GM23248 (cell line): ENCODE results near the gene NINL.

ENCODE experiments used
- EZH2 ChIP-seq: fragments of 200-600 bp; sonication (generic); IDR thresholded peaks from 2 replicates; pipeline ENCODE4 v1.6.1; 2018; ENCODE audit warnings: antibody characterized with exemption, mild to moderate bottlenecking; ENCODE audit not compliant: insufficient read depth, poor library complexity, severe bottlenecking
- EZH2phosphoT487 ChIP-seq: fragments of 200-600 bp; sonication (generic); IDR thresholded peaks from 2 replicates; pipeline ENCODE4 v1.6.1; 2018; ENCODE audit warnings: antibody characterized with exemption, moderate library complexity, mild to moderate bottlenecking, low read depth; ENCODE audit not compliant: insufficient read depth

DNA sequence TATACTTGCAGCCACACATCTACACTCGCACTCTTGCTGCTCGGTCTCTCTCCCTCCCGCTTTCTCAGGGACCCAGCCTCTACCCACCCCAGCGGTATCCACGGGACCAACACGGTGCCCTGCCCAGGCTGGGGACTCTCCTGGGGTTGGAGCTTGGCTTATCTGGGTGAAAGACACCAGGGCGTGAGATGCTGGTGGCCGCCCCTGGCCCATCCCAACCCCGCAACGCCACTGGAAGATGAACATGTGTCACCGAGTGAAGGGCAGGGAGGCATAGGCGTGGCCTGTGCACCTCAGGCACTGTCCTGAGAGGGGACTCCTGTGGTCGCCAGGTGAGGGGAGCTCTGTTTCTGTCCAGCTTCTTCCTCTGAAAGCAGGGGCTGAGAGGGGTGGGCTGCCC is 47.4 kb downstream of the NINL start:
- TF ChIP-seq EZH2 (no peak), EZH2phosphoT487 (no peak)
